Pancreas (tissue), 10 donors: ENCODE results near the gene S100A3. TPM values are rescaled to one million over a fixed set of nuclear protein-coding genes. Genes with fewer than 3 reads are reported as not detected.
"Not testable (repeated sequence)": the region's sequence is repeated elsewhere in the genome, so short reads cannot be mapped to it uniquely, and the experiment has no call there.

Source experiments
- ATAC-seq, 4 donors: fragments of 200-7000 bp; cut with Tn5 transposase; one replicate each; pipeline versions ENCODE4 v1.8.0 to v1.9.1; 2020; ENCODE audit warnings: mild to moderate bottlenecking in 4 of 4, moderate library complexity in 4 of 4
- DNase-seq, 6 donors: peaks; one replicate each; pipeline ENCODE4 v3.0.0-alpha.2; 2020
- FAIRE-seq: peaks from 2 replicates; lab custom pipeline; 2012; peaks lifted over from hg19 to GRCh38; lab: Jason Lieb, UNC
- H3K27ac ChIP-seq, 4 donors: fragments of 200-600 bp; sonication (generic); 1 replicate in 3 of 4; 2 replicates in 1 of 4; pipeline versions ENCODE4 v1.5.0 to v1.8.0; 2020
- H3K27me3 ChIP-seq, 4 donors: fragments of 200-600 bp; one replicate each; pipeline ENCODE4 v1.8.0; 2021
- H3K36me3 ChIP-seq, 3 donors: fragments of 200-600 bp; sonication (generic) in 1 of 3; one replicate each; pipeline versions ENCODE4 v1.5.0 to v1.8.0; 2020 to 2021
- H3K4me1 ChIP-seq, 3 donors: fragments of 200-600 bp; one replicate each; pipeline ENCODE4 v1.8.0; 2021
- H3K4me3 ChIP-seq, 4 donors: fragments of 200-600 bp; sonication (generic) in 2 of 4; one replicate each; pipeline versions ENCODE4 v1.5.0 to v1.8.0; 2020 to 2021
- H3K9me3 ChIP-seq, 4 donors: fragments of 200-600 bp; one replicate each; pipeline ENCODE4 v1.8.0; 2021
- WGBS, 2 donors: extraction: QIAGEN DNeasy Blood & Tissue Kit; methylation state at CpG; one replicate each; pipeline ENCODE4 v1.1.7; 2013; 5-methylcytosine and 5-hydroxymethylcytosine counted together
- intact Hi-C, 3 donors: fragments of 100-400 bp; cut with DNase I; formaldehyde crosslinking; loops; one replicate each; pipeline versions ENCODE4 v1.11.1 to v1.14.2; 2022
- polyA plus RNA-seq, 2 donors: library from polyadenylated mRNA; stranded (reverse); fragments of 200-250 nt; gene quantifications; one replicate each; pipeline ENCODE4 v1.2.3, GENCODE V29; 2013
- total RNA-seq, 6 donors: library from RNA; stranded (reverse); fragmentation: NEBNext Ultra II Directional in 4 of 6; extraction: Animal tissue kit (Norgen Biotek cat#: 25700) in 4 of 6; gene quantifications; one replicate each; pipeline versions ENCODE4 v1.2.1 to v1.2.4, GENCODE V29; 2021 to 2023
- TF ChIP-seq, protein P1 (sequence below), 4 donors: fragments of 200-600 bp; sonication (generic) in 3 of 4; IDR thresholded peaks; one replicate each; pipeline versions ENCODE4 v1.5.0 to v1.8.0; 2021; ENCODE audit warnings: antibody characterized with exemption in 4 of 4
- donor health status: healthy with polysubstance abuse.
- donor health status: DM: no; HTN: no; CAD: no; lungs with moderate emphysema.
- donor health status: DM: no; HTN: no; CAD: no.
- donor health status: control.
- donor health status: control.
- donor health status: Bipolar disorder and iron deficiency.
- donor health status: DM: yes; HTN: yes; CAD: no.
- donor health status: DM: no; HTN: no; CAD: no.
- donor health status: DM: no; HTN: no; CAD: no.
- donor health status: DM: yes; HTN: yes; CAD: no.

The S100A3 gene
- total and polyA plus RNA-seq, 8 donors: 0.20 to 1.1 (median 0.66) TPM; not detected in 3

DNA sequence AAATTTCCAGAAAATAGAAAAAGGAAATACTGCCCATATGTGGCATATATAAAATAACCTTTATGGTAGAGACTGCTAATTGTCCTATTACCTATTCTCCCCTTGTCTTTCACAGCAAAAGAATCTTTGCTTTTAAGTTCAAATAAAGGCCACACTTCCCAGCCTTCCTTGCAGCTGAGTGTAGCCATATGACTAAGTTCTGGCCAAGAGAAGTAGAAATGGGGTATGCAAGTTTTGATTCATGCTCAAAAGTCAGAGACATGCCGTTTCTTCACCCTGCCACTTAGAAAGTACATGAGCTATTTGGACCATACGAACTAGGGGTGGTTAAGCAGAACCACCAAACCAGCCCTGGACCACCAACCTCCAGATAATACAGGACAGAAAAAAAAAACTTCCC is 34.9 kb upstream of the S100A3 start:
- H3K27ac ChIP-seq: no peak overlapping the region
- H3K36me3 ChIP-seq: no peaks in the 10 kb centered on the region
- H3K9me3 ChIP-seq: no peaks in the 10 kb centered on the region
- no peaks in the 10 kb centered on the region for H3K4me1 ChIP-seq
- 76 to 82% methylated on average over 2 of the region's 2 CpGs for WGBS, 2 donors
- ATAC-seq (no peak), DNase-seq (no peak), FAIRE-seq (no peak)
- intact Hi-C loops: no loop called here
- H3K4me3 ChIP-seq: no peak overlapping the region
- H3K27me3 ChIP-seq: no peaks in the 10 kb centered on the region
- TF ChIP-seq, protein P1, sequence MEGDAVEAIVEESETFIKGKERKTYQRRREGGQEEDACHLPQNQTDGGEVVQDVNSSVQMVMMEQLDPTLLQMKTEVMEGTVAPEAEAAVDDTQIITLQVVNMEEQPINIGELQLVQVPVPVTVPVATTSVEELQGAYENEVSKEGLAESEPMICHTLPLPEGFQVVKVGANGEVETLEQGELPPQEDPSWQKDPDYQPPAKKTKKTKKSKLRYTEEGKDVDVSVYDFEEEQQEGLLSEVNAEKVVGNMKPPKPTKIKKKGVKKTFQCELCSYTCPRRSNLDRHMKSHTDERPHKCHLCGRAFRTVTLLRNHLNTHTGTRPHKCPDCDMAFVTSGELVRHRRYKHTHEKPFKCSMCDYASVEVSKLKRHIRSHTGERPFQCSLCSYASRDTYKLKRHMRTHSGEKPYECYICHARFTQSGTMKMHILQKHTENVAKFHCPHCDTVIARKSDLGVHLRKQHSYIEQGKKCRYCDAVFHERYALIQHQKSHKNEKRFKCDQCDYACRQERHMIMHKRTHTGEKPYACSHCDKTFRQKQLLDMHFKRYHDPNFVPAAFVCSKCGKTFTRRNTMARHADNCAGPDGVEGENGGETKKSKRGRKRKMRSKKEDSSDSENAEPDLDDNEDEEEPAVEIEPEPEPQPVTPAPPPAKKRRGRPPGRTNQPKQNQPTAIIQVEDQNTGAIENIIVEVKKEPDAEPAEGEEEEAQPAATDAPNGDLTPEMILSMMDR (IDR thresholded peaks at IDR 0.05): no peak

- H3K9me3 ChIP-seq, DNase-seq, H3K27me3 ChIP-seq, FAIRE-seq, ATAC-seq, H3K4me3 ChIP-seq, H3K4me1 ChIP-seq, intact Hi-C loops, H3K36me3 ChIP-seq, H3K27ac ChIP-seq: not testable (repeated sequence)
- 67 to 82% methylated on average over 2 of the region's 3 CpGs for WGBS, 2 donors
Observed at GRCh38 chr1:153583514-153583913, 34.5 kb upstream of the S100A3 start.

- H3K27ac ChIP-seq, ATAC-seq, H3K36me3 ChIP-seq, H3K27me3 ChIP-seq, H3K4me3 ChIP-seq, FAIRE-seq, H3K9me3 ChIP-seq, intact Hi-C loops, H3K4me1 ChIP-seq: not testable (repeated sequence)
- 90 to 93% methylated on average over 32 to 34 of the region's 34 CpGs for WGBS, 2 donors
- peak in 1 of 6 donors; percentile 54 for DNase-seq
Observed at GRCh38 chr1:153582836-153583235, 33.8 kb upstream of the S100A3 start.

GRCh38 chr1:153578936-153579335 is 29.9 kb upstream of the S100A3 start:
- intact Hi-C loops: loop anchor here in 1 of 3 donors (10.0 kb wide), 1 partner anchor 46 kb away; the partner anchor contains the start of genes S100A1 and S100A13
- FAIRE-seq: no peak

DNA sequence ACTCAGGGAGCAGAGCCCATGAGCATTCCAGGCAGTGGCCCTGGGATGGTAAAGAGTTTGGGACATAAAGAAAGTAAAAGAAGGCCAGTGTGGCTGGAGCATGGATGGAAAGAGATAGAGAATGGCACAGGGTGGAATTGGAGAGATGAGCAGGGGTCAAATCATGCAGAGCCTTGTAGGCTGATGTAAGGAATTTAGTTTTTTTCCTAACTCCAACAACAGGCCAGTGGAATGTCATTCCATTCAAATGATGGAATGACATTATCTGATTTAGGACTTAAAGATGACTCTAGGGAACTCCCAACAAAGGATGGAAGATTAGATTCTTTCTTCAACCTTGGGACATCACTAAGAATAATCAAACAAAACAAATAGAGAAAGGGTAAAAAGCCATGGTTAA is 29.4 kb upstream of the S100A3 start:
- no peaks in the 10 kb centered on the region for H3K27me3 ChIP-seq
- TF ChIP-seq, protein P1 (IDR thresholded peaks at IDR 0.05): no peak
- no peak for FAIRE-seq
- H3K4me1 ChIP-seq: no peaks in the 10 kb centered on the region
- DNase-seq: no peak
- no peaks in the 10 kb centered on the region for H3K36me3 ChIP-seq
- H3K9me3 ChIP-seq: no peaks in the 10 kb centered on the region
- H3K4me3 ChIP-seq: no peak overlapping the region
- H3K27ac ChIP-seq: no peak overlapping the region
- intact Hi-C loops: loop anchor here in 1 of 3 donors (10.0 kb wide), 1 partner anchor 46 kb away; the partner anchor contains the start of genes S100A1 and S100A13
- no peak for ATAC-seq

More at GRCh38 chr1:153578936-153579335, 29.9 kb upstream of the S100A3 start:
- Histone ChIP-seq H3K27ac (no peak overlapping the region), H3K27me3 (no peaks in the 10 kb centered on the region), H3K9me3 (no peaks in the 10 kb centered on the region), H3K4me3 (no peak overlapping the region), H3K36me3 (no peaks in the 10 kb centered on the region), H3K4me1 (no peaks in the 10 kb centered on the region)
- TF ChIP-seq, protein P1 (IDR thresholded peaks at IDR 0.05): no peak
- 68 to 78% methylated on average over 3 of the region's 3 CpGs for WGBS, 2 donors
- DNase-seq (no peak), ATAC-seq (no peak)

DNA sequence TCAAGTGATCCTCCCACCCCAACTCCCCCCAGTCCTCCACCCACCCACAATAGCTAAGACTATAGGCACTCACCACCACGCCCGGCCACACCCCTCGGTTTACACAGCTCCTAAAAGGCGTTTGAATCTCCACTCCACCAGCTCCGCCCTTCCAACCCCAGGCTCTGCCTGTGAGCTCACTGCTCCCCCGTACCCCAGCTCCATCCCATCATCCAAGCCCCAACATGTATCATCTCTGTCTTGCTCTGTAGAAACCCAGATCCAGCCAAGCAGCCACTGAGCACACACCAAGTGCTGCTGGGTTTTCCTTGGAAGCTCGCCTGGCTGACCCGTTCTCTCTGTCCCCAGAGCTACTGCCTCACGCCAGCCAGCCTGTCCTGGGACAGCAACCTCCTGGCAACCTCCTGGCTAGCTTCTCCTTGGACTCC is 28.6 kb upstream of the S100A3 start:
- ATAC-seq: no peak
- no peaks in the 10 kb centered on the region for H3K36me3 ChIP-seq
- no peak for DNase-seq
- WGBS, 2 donors: 47 to 63% methylated on average over 9 of the region's 9 CpGs
- H3K4me1 ChIP-seq: no peaks in the 10 kb centered on the region
- TF ChIP-seq, protein P1 (IDR thresholded peaks at IDR 0.05): no peak
- FAIRE-seq: no peak
- intact Hi-C loops: loop anchor here in 1 of 3 donors (10.0 kb wide), 1 partner anchor 47 kb away; the partner anchor contains the start of genes S100A1 and S100A13
- no peak overlapping the region for H3K4me3 ChIP-seq
- H3K27ac ChIP-seq: no peak overlapping the region
- no peaks in the 10 kb centered on the region for H3K9me3 ChIP-seq
- H3K27me3 ChIP-seq: no peaks in the 10 kb centered on the region
